Natural killer cell (primary cell): Measurements from ENCODE around the gene MAST1. TPM values are rescaled to one million over a fixed set of nuclear protein-coding genes. Genes with fewer than 3 reads are reported as not detected.
A peak's percentile ranks its signal among the peaks of the same experiment; 100 is the strongest.

ENCODE experiments used
- ATAC-seq, 3 donors: fragments of 150-1000 bp in 2 of 3; fragments of 200-7000 bp in 1 of 3; cut with Tn5 transposase; 1 replicate in 1 of 3; 2 replicates in 2 of 3; pipeline ENCODE4 v1.10.0; 2021; ENCODE audit warnings: mild to moderate bottlenecking in 2 of 3, moderate library complexity in 2 of 3
- DNase-seq, 2 donors: peaks; one replicate each; pipeline versions ENCODE4 v3.0.0 to v3.0.0-alpha.2; 2013 to 2021; ENCODE audit warnings: mixed read lengths in 1 of 2
- H3K27ac ChIP-seq: one replicate; pipeline ENCODE4 v1.5.1; 2013; ENCODE audit warnings: mild to moderate bottlenecking, low read length
- H3K27me3 ChIP-seq: one replicate; pipeline ENCODE4 v1.6.1; 2013; ENCODE audit warnings: low read length; ENCODE audit not compliant: control insufficient read depth, insufficient read depth
- H3K36me3 ChIP-seq: one replicate; pipeline ENCODE4 v1.6.1; 2013; ENCODE audit warnings: low read length; ENCODE audit not compliant: control insufficient read depth, insufficient read depth
- H3K4me1 ChIP-seq: one replicate; pipeline ENCODE4 v1.6.1; 2013; ENCODE audit warnings: low read length; ENCODE audit not compliant: control insufficient read depth, insufficient read depth
- H3K4me3 ChIP-seq: one replicate; pipeline ENCODE4 v1.5.1; 2013; ENCODE audit warnings: low read length
- H3K9me3 ChIP-seq: one replicate; pipeline ENCODE4 v1.6.1; 2013; ENCODE audit warnings: low read length; ENCODE audit not compliant: control insufficient read depth, insufficient read depth
- H3K27ac Mint-ChIP-seq, 2 donors: one replicate each; pipeline ENCODE4 v1.8.0; 2022; ENCODE audit warnings: mild to moderate bottlenecking in 2 of 2, mixed read lengths in 2 of 2, moderate library complexity in 1 of 2
- H3K27me3 Mint-ChIP-seq, 2 donors: one replicate each; pipeline ENCODE4 v1.8.0; 2022; ENCODE audit warnings: low read depth in 2 of 2, mixed read lengths in 2 of 2
- H3K36me3 Mint-ChIP-seq: one replicate; pipeline ENCODE4 v1.8.0; 2022; ENCODE audit warnings: mixed read lengths
- H3K4me1 Mint-ChIP-seq, 2 donors: one replicate each; pipeline ENCODE4 v1.8.0; 2022; ENCODE audit warnings: mixed read lengths in 2 of 2
- H3K4me3 Mint-ChIP-seq: one replicate; pipeline ENCODE4 v1.8.0; 2022; ENCODE audit warnings: mild to moderate bottlenecking, moderate library complexity, mixed read lengths
- H3K9me3 Mint-ChIP-seq, 2 donors: one replicate each; pipeline ENCODE4 v1.8.0; 2022; ENCODE audit warnings: mixed read lengths in 2 of 2
- CTCF ChIP-seq: fragments of 200-600 bp; IDR thresholded peaks from one replicate; pipeline ENCODE4 v1.8.0; 2022; ENCODE audit warnings: antibody characterized with exemption
- WGBS: methylation state at CpG from one replicate; pipeline ENCODE4 v1.1.7; 2013; ENCODE audit warnings: missing lambda C conversion rate; ENCODE audit not compliant: insufficient coverage; 5-methylcytosine and 5-hydroxymethylcytosine counted together
- intact Hi-C: fragments of 100-400 bp; cut with micrococcal nuclease; formaldehyde crosslinking; loops from one replicate; pipeline ENCODE4 v1.14.2; 2022
- total RNA-seq, 4 donors: library from RNA; stranded (reverse); fragments of 120-200 nt in 1 of 4; gene quantifications; one replicate each; pipeline versions ENCODE4 v1.2.3 to v1.2.4, GENCODE V29; 2013 to 2022

Gene MAST1
- total RNA-seq, result under 1 TPM in 2 of 3 donors, not detected in 1; 0.07 to 0.88 TPM
- total RNA-seq (2013), result 0.32 TPM

- Mint-ChIP-seq H3K4me1 (peaks cover 20 to 43% of the 10 kb centered on the region in 2 donors), H3K36me3 (no peaks in the 10 kb centered on the region), H3K9me3 (no peaks in the 10 kb centered on the region), H3K27ac (no peak within 1 kb of the TSS), H3K4me3 (peak within 1 kb of the TSS; percentile 43), H3K27me3 (peaks cover 49 to 60% of the 10 kb centered on the region in 2 donors)
- intact Hi-C loops, result no loop called here
- no peak within 1 kb of the TSS for H3K27ac ChIP-seq
- peak; percentile 47 for TF ChIP-seq CTCF
- H3K4me1 ChIP-seq, result peaks cover 41% of the 10 kb centered on the region
- DNase-seq (peak; percentile 60 to 79), ATAC-seq (peak; percentile 70 to 81 (median 79))
- H3K9me3 ChIP-seq, result peaks cover 12% of the 10 kb centered on the region
- H3K36me3 ChIP-seq, result no peaks in the 10 kb centered on the region
- no peak within 1 kb of the TSS for H3K4me3 ChIP-seq
- under 1% methylated on average over 69 of the region's 69 CpGs for WGBS
- peaks cover 73% of the 10 kb centered on the region for H3K27me3 ChIP-seq
Observed at GRCh38 chr19:12838182-12838885, at the start of gene MAST1. Gene MAST1 (plus strand): TSS chr19:12838515. CDS start chr19:12838573, 58 bp downstream.

- H3K9me3 Mint-ChIP-seq, result no peaks in the 10 kb centered on the region
- H3K4me3 Mint-ChIP-seq, result peak overlapping the region; percentile 86
- 16% methylated on average over 11 of the region's 12 CpGs for WGBS
- DNase-seq (peak; percentile 51 to 84), ATAC-seq (no peak)
- H3K27me3 Mint-ChIP-seq, result no peaks in the 10 kb centered on the region
- Histone ChIP-seq H3K4me3 (peak overlapping the region; percentile 40), H3K9me3 (no peaks in the 10 kb centered on the region), H3K36me3 (no peaks in the 10 kb centered on the region), H3K4me1 (peaks cover 59% of the 10 kb centered on the region), H3K27ac (peak overlapping the region; percentile 93), H3K27me3 (no peaks in the 10 kb centered on the region)
- no peak for TF ChIP-seq CTCF
- intact Hi-C loops, result loop anchor here (5.0 to 10.0 kb wide), 2 partner anchors 256 to 314 kb away; partner anchors contain the start of gene LYL1
- no peaks in the 10 kb centered on the region for H3K36me3 Mint-ChIP-seq
- peak overlapping the region; percentile 97 to 99 for H3K27ac Mint-ChIP-seq
- H3K4me1 Mint-ChIP-seq, result peaks cover 19 to 30% of the 10 kb centered on the region in 2 donors
Observed at GRCh38 chr19:12788682-12789097, 49.6 kb upstream of the MAST1 start.

- Mint-ChIP-seq H3K4me1 (peaks cover 25 to 35% of the 10 kb centered on the region in 2 donors), H3K4me3 (peak overlapping the region; percentile 96), H3K27me3 (no peaks in the 10 kb centered on the region), H3K9me3 (no peaks in the 10 kb centered on the region), H3K36me3 (no peaks in the 10 kb centered on the region), H3K27ac (peak overlapping the region; percentile 97 to 99)
- H3K4me1 ChIP-seq, result peaks cover 57% of the 10 kb centered on the region
- no peaks in the 10 kb centered on the region for H3K36me3 ChIP-seq
- no peaks in the 10 kb centered on the region for H3K9me3 ChIP-seq
- TF ChIP-seq CTCF, result no peak
- intact Hi-C loops, result loop anchor here (5.0 to 10.0 kb wide), 2 partner anchors 256 to 313 kb away; partner anchors contain the start of gene LYL1
- DNase-seq (no peak), ATAC-seq (no peak)
- peak overlapping the region; percentile 93 for H3K27ac ChIP-seq
- no peaks in the 10 kb centered on the region for H3K27me3 ChIP-seq
- peak overlapping the region; percentile 40 for H3K4me3 ChIP-seq
- 2% methylated on average over 46 of the region's 46 CpGs for whole genome bisulfite sequencing
Observed at GRCh38 chr19:12789098-12789903, 49.0 kb upstream of the MAST1 start.
